SU-DHL-6 (cell line): ENCODE measurements around the gene DSTYK.

Source experiments
- CTCF ChIP-seq: fragments of 200-600 bp; sonication (generic); IDR thresholded peaks from one replicate; pipeline ENCODE4 v1.5.1; 2017; ENCODE audit warnings: antibody characterized with exemption, mild to moderate bottlenecking, low read length, moderate library complexity; ENCODE audit not compliant: insufficient read depth, poor library complexity, severe bottlenecking
- EZH2phosphoT487 ChIP-seq: fragments of 200-600 bp; sonication (generic), shearing (Covaris generic); conservative IDR thresholded peaks from 2 replicates; pipeline ENCODE4 v1.6.1; 2018; ENCODE audit warnings: mild to moderate bottlenecking, antibody characterized with exemption, low read length, moderate library complexity, mixed read lengths

DNA sequence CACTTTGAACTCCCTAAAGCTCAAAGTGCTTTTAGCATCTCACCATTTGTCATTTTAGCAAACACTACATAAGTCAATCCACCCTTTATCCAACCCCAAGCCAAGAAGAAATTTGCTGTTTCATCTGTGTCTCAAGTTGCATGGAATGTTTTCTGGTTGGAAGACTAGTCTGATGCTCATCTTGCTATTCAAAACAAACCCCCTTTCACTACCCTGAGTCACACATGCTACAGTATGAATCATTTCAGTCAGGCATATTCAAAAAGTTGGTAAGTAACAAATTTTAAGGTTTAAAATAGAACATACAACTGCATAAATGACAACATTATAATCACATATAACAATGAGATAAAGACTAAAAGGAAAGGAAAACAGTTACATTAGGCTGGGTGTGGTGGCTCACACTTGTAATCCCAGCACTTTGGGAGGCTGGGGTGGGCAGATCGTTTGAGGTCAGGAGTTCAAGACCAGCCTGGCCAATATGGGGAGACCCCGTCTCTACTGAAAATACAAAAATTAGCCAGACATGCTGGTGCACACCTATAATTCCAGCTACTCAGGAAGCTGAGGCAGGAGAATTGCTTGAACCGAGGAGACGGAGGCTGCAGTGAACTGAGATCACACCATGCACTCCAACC lies 38.7 kb downstream of the DSTYK start:
- TF ChIP-seq CTCF (no peak), EZH2phosphoT487 (no peak)
